NCI-H526 (cell line): ENCODE data around the gene SCAF4.

Experiments
- DNase-seq, 2 experiments: peaks; one replicate each; lab custom pipeline; 2025; lab: John Stamatoyannopoulos, UW

Gene SCAF4

DNA sequence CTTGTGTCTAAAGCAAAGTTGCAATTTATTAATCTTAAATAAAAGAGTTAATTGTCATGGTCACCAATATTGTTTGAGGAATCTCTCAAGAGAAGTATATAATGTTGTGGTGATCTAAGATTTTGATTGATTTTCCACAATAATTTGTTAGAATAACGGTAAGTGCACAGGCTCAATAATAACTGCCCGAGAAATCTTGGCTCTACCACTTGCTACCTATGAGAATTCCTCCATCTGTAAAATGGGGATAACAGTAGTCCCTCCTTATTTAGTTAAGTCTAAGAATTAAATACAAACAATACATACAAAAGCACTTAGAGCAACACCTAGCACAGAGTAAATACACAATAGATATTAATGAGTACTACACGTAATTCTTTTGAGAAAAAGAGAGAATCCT lies 18.8 kb downstream of the SCAF4 start:
- no peak for DNase-seq

DNA sequence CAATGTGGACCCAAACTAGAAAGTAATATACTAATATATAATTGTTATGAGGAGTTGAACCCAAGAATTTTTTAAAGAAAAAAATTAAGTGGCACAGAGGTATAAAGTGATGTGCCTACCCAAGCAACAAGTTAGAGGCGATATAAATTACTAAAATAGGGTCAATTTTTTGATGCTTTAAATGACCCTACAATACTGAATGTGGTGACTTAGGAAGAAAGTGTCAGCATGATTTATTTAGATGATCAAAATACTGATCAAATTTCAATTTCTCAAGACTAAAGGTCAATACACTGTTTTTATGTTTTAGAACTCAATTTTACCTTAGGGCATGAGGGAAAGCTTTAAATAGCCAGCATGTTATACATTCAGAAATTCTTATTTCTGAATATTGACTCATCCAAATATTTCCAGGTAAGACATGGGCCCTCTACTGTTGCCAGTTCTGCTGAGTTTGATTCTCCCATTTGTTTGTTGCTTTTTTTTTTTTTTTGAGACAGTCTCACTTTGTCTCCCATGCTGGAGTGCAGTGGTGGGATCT lies 20.1 kb downstream of the SCAF4 start:
- DNase-seq, result no peak

DNA sequence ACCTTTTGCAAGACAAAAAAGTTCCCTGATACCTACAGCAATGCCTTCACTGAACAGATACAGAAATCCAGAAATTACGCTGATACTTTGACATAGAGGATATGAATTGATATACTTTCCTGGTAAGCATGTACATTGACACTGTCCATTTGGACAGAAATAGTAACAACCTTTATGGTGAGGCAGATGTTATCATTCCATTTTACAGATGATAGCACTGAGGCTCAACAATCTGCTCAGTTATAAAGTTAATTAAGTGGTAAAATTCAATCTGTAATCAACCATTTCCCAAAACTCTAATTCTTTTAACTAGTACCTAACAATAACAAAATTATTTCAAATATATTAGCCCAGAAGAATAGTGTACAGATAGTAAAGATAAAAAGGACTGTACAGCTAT lies 20.6 kb downstream of the SCAF4 start:
- no peak for DNase-seq

DNA sequence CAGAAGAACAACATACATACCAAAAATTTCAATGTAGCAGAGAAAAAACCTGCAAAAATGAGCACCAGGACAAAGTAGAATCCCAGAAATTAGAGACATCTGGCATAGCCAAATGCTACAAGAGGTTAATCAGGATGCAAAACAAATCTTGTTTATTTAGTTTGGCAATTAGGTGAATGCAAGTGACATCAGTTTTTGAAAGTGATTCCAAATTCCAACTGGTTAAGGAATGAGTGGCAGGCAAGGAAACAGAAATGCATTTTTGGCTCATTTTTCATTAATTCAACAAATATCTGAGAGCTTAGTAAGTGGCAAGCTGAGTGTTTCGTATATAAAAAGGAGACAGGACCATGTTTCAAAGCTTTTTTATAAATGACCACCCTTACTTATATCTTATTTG lies 21.3 kb downstream of the SCAF4 start:
- no peak for DNase-seq

DNA sequence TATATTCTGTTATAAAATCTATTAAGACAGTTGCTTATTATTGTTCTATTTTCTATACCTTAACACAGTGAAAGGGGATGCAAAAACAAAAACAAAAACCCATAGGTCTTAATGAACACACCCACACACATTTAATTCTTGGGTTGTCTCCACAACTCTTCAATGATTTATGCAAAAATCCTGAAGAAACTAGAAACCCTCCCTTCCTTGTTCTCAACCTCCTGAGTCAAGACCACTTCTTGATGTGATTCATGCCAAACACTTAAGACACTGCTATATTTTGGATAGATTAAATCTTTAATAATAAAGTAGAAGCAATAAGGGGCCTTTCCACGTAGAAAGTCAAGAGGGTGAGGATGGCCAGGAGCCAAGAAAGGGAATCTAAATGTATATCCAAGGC lies 23.4 kb downstream of the SCAF4 start:
- DNase-seq, result no peak

DNA sequence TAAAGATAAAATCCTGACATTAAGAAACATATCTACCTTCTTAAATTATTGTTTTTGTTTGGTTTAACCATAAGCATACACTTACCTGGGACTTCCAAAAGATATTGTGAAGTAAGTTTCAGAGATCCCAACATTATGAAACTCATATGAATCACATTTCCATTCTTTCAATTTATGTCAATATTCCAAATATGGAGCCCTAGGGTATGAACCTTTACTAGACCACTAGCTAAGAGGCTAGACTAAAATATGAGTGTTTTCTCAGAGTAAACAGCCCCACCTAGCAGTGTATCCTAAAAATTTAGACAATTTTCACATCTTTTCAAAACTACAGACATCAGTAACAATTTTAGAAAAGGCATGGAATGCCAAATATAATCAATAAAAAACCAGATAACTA lies 24.4 kb downstream of the SCAF4 start:
- DNase-seq, result no peak

DNA sequence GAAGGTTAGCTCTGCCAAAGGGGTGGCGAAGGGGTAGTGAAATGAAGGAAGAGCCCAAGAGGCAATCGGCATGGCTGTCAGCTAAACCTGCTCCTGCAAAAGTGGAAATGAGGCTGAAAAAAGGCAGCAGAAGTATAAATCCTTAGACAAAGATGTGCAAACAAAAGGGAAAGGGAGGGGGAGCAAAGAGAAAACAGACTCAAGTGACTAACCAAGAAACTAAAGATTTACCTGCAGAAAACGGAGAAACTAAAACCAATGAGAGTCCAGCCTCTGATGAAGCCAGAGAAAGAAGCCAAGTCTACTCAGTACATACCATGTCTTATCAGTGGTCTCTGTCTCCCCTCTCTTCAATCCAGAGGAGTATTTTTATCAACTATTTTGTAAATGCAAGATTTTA lies 25.4 kb downstream of the SCAF4 start:
- DNase-seq, result no peak

DNA sequence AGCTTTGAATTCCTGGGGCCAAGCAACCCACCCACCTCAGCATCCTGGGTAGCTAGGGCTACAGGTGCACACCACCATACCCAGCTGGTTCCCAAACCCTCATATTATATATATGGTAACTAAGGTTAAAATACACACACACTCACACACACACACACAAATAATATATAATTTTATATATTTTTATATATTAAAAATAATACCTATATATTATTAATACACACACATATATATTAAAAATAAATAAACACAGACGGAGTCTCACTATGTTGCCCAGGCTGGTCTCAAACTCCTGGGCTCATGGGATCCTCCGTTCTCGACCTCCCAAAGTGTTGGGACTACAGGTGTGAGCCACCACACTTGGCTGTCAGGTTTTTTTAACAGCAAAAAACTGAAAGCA lies 31.9 kb downstream of the SCAF4 start:
- DNase-seq, result no peak

DNA sequence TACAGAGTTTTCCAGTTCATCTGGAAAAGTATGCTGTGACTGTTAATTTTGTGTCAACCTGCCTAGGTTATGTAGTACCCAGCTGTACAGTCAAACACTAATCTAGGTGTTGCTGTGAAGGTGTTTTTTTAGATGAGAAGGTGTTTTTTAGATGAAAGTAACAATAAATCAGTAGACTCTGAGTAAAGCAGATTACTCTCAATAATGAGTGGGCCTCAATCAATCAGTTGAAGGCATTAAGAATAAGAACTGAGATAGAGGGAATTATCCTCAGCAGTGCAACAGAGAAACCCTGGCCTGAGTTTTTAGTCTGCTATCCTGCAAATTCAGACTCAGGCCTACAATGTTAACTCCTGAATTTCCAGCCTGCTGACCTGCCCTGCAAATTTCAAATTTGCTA lies 33.5 kb downstream of the SCAF4 start:
- DNase-seq, result no peak

DNA sequence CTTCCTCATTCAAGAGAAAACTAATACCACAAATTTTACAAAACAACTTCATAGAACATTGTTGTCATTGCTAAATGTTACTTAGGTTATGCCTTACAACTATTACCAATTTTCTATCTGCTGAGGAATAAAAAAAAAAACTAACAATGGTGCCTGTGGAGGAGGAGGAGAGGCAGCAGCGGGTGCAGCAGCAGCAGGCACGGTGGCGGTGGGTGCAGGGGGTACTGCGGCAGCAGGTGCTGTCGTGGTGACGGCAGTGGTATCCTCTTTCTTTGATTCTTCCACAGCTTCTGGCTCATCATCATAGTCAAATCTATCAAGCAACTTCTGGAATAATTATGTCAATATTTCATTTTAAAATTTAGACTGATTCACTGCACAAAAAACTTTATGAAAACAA lies 35.5 kb downstream of the SCAF4 start:
- no peak for DNase-seq

DNA sequence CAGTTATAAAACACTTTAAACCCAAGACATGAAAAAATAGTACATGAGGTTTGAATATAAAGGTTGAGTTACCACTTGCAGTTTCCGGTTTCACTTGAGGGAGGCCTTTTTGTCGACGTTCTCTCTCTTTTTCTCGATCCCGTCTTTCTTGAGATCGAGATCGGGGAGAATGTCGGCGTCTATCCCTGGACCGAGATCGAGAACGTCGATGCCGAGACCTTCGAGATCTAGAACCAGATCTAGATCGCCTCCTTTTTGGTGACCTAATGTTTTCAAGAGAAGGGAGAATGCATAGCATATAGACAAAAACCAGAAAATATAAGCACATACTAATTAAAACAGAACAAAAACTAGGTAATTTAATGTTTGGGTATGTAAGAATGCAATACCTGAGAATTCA lies 38.7 kb downstream of the SCAF4 start:
- no peak for DNase-seq

DNA sequence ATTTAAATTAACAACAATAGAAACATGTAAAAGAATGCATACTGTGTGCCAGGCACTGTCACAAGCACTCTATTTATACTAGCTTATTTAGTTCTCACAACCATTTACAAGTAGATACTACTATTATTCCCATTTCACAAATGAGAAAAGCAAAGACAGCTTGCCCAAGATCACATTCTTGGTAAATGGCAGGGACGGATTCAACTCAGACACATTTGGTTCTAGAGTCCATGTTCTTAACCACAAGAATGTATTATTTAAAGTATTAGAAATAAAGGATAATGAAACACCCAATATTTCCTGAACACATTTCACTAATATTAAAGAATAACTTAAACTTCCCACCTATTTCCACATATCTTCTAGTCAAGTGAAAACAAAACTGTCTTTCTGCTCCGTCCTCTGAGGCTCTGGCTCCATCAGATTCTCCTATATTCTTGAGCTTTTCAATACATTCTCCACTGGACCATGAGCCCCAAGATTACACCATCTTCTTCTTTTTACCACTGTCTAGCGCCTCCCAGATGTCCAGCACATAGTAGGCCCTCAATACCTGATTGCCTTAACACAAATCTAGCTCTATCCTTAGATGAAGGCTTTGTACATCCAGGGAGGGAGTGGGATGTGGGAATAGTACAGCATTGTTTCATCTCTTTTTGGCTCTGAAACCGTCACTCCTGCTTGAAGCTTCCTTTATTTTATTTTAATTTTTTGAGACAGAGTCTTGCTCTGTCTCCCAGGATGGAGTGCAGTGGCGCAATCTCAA lies 43.1 kb downstream of the SCAF4 start:
- no peak for DNase-seq

DNA sequence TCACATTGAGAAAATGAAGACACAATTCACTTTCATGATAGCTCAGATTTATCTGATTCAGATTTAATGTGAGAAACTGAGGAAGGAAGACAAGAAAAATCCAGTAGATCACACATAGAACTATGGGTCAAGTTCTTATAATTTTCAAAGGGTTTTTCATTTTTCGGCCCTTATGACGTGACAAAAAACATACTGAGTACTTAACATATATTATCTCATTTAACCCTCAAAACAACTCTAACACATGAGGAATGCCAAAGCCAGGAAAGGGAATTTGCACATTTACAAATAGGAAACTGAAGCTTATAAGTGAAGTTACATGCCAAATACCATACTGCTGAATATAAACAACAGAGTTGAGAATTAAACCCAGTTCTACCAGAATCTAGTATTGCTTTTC lies 44.8 kb downstream of the SCAF4 start:
- DNase-seq, result no peak

DNA sequence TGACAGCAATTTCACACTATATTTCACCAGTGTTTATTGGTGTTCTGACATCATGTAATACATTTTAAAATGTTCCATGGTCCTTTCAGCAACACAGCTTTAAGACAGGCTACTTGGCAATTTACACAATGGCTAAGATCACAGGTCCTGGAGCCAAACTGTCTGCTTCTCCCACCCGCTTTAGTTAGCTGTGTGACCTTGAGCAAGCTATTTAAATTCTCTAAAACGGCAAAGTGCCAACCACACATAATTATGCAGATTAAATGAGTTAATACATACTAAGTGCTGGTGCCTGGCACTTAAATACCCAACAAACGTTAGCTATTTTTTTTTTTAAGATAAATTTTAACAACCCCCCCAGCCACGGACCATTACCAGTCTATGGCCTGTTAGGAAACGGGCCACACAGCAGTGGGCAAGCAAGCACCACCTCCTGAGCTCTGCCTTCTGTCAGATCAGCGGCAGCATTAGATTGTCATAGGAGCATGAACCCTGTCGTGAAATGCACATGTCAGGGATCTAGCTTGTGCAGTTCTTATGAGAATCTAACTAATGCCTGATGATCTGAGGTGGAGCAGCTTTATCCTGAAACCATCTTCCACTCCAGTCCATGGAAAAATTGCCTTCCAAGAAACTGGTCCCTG lies 45.5 kb downstream of the SCAF4 start:
- no peak for DNase-seq

DNA sequence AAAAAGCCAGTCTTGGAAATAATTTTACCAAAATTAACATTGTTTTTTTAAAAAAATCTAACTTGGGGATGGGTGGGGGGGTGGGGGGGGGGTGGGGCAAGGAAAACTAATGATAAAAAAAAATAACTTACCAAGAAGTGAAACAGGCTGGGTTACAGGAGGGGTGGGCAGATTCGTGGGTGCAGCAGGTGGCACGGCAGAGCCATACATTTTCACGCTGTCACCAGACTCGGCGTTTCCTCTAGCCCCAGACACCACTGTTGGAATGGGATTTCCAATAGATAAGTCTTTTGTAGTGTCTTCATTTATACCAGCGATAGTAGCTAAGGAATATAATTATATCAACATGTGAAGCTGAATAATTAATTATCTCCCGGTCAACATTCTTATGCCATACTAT lies 47.0 kb downstream of the SCAF4 start:
- DNase-seq, result no peak

DNA sequence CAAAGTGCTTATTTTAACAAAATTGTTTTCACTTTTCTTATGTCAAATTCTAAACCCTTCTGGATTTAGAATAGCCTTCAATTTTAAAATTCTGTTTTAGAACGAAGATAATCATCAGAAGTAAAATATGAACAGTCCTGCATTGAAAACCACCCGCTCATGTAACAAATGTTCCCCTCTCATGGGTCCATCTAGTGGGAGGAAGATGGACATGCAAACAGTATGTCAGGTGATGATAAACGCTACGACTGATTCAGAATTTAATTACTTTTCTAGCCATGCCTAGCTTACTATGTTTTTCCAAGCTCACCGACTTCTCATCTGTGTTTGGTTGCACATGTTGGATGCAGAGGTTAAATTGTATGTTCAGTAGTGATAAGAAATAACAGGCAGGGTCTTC lies 48.9 kb downstream of the SCAF4 start:
- no peak for DNase-seq

DNA sequence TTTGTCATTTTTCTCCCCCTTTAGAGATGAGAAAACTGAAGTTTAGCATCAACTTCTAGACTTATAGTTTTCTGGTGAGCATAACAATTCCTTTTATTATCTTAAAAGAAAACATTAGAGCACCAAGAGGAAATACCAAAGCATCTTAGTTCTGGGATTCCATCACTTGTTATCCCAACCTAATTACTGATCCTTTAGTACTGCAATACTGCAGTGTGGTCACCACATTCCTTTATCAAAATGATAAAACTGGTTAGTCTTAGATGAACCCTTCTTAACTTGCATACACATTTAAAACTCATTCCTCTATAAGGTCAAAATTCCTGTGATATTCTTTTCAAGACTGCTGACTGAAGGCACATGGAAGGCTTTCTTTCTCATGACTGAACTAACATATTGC lies 49.3 kb downstream of the SCAF4 start:
- no peak for DNase-seq

DNA sequence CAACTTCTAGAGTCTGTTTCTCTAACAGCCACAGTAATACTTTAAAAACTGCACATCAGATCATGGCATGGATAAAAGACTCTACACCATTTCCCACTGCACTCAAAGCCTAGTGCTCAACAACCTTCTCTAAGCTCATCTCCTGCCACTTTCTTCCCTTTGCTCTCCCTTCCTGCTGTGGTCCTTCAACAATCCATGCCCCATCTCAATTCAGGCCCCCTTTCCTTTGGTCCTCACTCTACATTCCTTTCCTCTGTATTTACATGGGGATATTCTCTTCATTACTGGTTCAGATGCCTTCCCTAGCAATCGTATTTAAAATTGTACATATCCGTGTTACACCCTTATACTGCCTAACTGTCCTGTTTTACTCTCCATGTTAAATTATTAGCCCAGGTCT lies 53.4 kb downstream of the SCAF4 start:
- DNase-seq, result no peak

DNA sequence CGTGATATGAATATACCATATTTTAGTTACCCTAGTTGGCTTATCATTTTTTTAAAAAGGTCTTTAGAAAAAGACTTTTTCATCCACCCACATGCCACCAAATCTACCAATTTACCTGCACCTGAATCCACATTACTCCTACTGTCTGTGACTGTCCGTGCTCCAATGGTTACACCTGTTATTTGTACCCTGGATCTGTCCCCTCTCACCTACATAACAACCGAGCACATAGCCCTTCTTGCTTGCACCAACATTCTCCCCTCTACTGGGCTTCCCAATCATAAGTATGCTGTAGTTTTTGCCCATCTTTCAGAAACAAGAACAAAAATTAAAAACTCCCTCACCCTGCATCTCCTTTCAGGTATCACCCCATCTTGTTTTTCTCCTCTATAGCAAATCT lies 54.9 kb downstream of the SCAF4 start:
- no peak for DNase-seq

DNA sequence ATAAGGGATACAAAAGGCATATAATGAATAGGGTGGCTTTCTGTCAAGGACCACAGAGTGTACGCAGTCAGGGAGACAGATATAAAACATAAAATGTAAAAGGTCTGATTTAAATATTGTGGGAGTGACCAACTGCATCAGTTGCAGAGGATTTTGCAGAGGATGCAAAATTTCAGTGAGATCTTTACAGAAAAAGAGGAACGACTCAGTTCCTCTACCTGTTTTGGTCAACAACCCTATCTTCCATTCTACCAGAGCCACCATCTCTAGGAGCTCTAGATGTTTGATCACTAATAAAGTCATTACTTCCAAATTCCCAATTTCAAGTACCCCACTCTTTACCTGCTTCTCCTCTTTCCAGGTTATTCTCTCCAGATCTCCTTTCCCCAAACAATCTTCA lies 56.0 kb downstream of the SCAF4 start:
- DNase-seq, result no peak

DNA sequence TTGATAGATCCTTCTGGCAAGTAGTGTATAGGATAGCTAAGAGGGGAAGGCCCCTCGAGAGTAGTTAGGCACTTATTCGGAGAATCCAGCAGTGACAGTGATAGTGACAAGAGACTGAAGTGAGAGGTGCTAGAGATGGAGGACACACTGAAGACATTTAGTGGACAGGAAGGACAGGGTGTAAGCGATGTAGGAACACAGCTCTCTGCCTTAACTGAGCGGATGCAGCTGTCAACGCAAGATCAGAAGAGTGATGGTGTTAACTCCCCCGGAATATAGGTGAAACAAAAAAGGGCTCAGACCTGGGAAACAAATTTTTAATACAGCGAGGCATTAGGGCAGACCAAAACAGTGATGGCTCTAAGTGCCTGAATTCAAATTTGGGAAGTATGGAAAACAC lies 56.6 kb downstream of the SCAF4 start:
- DNase-seq, result no peak

DNA sequence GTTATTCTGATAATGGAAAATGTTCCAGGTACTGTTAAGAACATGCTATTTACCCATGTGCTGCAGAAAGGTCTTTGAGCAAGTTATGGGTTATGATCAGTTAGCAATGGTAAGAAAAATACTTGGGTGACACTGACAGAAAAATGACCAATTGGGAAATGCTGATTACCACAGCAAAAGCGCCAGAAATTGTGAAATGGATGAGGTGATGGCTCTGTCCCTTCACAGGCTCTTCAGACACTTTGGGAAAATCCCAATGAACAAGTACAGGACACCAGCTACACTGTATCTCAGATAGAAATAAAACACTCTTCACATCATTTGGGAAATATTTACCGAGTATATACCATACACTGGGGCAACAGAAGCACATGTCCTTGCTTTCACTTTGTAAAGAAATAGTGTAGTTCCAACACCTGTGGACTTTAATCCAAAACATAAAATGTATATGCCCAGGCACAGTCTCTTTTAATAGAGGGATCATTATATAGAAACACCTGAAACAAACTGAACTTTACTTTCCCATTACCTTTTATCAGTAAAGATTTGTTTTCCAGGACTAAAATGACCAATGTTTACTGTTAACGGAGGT lies 58.5 kb downstream of the SCAF4 start:
- no peak for DNase-seq

DNA sequence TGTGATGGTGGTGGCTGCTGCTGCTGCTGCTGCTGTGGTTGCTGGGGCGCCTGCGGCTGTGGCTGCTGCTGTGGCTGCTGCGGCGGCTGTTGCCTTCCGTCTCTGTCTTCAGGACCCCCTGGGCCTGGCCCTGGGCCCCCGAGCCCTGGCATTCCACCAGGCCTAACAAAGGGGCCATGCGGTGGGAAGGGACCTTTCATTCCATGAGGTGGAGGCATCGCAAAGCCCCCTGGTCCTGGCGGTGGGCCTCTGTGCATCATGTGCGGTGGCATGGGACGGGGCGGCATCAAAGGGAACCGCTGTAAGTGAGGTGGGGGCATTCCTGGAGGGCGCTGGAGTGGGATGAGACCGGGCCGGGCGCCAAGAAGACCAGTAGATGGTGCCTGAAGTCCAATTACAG lies 60.0 kb downstream of the SCAF4 start:
- no peak for DNase-seq
